ENCODE data around the gene CCT5.

DNA sequence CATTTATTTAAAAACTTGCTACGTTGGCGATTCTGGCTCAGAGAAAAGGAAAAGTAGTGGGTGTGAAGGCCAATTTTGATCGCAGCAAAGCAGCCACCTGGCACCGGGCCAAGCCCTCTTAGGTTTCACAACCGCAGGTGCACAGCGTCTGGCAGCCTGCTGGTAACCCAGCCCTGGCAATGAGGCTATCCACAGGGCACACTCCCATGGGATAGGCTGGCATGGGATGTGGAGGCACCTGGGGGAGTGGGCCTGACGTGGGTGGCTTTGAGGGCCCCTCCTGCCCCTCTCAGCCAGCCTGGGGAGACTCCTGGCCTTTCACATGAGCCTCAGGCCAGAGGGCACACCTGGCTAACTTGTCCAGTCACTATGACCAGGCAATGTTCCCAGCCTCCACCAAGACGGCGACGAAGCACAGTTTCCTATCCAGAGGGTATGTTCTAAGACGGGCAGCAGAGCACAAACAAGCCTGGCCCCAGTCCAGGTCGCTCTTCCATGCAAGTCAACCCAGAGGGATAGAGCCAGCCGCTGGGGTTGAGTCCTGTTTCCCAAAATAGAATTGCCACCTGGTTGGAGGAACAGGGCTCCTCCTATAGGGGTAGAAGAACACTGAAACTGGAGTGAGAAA, 38.6 kb downstream of the CCT5 start:
- TF ChIP-seq, protein P1, sequence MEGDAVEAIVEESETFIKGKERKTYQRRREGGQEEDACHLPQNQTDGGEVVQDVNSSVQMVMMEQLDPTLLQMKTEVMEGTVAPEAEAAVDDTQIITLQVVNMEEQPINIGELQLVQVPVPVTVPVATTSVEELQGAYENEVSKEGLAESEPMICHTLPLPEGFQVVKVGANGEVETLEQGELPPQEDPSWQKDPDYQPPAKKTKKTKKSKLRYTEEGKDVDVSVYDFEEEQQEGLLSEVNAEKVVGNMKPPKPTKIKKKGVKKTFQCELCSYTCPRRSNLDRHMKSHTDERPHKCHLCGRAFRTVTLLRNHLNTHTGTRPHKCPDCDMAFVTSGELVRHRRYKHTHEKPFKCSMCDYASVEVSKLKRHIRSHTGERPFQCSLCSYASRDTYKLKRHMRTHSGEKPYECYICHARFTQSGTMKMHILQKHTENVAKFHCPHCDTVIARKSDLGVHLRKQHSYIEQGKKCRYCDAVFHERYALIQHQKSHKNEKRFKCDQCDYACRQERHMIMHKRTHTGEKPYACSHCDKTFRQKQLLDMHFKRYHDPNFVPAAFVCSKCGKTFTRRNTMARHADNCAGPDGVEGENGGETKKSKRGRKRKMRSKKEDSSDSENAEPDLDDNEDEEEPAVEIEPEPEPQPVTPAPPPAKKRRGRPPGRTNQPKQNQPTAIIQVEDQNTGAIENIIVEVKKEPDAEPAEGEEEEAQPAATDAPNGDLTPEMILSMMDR (IDR thresholded peaks at IDR 0.05) = peak in 1 of 7 experiments; percentile 9
- TF ChIP-seq POLR2AphosphoS5 (IDR thresholded peaks at IDR 0.05) = peak in 2 of 3 donors; percentile 68 to 72
- no peak for TF ChIP-seq POLR2A (IDR thresholded peaks at IDR 0.05)
